Glomerular visceral epithelial cell (primary cell): Measurements from ENCODE around the gene ELMO2.

ENCODE experiments used
- DNase-seq: peaks from one replicate; pipeline ENCODE4 v3.0.0-alpha.2; 2016; ENCODE audit errors: extremely low spot score

The ELMO2 gene

DNA sequence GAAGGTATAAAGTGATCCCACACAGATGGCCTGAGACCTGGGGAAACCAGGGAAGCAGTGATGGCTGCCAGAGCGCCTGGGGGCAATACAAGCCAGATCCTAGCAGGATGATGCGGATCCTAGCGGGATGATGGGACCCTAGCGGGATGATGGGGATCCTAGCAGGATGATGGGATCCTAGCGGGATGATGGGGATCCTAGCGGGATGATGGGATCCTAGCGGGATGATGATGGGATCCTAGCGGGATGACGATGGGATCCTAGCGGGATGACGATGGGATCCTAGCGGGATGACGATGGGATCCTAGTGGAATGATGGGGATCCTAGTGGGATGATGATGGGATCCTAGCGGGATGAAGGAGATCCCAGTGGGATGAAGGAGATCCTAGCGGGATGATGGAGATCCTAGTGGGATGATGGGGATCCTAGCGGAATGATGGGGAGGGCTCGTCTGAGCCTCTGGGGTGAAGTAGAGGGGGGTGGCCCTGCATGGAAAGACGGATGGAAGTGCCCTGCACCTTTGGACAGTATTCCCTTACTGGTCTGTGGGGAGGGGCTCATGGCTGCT is 54.0 kb downstream of the ELMO2 start:
- no peak for DNase-seq

DNA sequence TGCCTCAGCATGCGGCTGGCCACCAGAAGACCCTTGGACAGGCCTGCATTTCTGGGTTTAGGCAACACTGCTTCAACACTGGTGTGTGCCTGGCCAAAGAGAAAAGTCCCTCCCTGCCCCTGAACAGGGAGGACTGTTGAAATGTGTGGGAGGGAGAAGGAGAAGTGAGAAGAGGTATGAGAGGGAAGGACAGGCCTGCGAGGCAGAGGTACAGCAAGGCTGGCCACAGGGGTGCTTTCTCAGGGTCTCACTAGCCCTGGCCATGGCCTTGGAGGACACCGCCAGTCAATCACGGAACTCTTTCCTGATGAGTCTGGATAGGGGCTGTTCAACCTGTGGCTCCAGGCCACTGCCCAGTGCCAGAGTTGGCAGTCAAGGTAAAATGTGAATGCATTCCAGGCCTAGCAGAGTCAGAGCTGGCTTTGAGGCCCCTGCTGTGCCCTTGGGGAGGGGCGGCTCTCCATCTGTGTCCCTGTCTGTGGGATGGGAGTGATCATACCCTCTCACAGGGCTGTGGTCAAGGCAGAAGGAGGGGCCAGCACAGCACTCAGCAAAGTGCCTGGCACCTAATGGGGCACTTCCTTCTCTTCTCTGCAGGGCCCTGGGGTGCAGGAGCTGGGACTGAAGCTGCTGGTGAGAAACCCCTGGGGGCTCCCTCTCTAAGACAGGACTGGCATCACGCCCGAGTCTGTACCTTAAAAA is 54.9 kb downstream of the ELMO2 start:
- peak; percentile 39 for DNase-seq

- no peak for DNase-seq
These were observed 55.5 kb downstream of the ELMO2 start for GRCh38 chr20:46350986-46351267.

GRCh38 chr20:46350201-46350985 is 56.0 kb downstream of the ELMO2 start:
- peak; percentile 94 for DNase-seq

DNA sequence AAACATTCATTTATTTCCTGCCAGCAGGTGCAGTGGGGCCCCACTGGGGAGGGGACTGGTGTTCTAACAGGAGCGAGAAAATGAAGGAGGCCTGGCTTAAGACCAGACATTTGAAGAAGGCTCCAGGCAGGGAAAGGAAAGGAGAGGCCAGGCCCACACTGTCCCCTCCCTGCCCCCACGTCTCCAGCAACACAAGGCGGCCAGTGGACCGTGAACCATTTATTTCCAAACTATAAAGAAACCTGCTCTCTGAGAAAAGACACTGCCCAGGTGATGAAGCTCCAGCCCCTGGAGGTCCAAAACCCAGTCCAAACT is 56.7 kb downstream of the ELMO2 start:
- DNase-seq, result no peak

DNA sequence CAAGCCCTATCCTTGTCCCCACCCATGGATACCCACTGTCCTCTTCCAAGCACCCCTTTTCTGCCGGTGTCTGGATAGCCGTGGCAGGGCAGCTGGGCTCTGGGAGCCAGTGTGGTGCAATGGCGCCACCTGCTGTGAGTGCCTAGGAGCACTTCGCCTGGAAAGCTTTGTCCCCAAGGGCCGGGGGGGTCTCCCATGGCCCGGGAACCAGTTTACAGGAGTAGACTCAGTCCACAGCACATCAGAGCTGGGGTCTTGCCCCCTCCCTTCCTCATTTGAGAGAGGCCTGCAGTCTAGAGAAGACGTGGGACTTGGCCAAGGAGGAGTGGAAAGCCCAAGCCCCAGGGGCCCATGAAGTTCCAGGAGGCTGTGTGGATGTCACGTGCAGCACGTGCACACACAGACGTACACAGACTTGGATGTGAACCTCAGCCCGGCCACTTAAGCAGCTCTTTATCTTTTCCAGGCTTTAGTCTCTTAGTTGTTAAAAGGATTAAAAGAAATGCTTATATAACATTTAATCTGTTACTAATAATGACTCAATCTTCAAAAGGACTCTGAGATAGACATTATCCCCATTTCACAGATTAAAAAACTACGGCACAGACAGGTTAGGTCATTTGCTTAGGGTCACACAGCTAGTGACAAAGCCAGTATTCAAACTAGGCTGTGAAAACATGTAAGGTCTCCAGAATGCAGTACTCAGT is 57.2 kb downstream of the ELMO2 start:
- DNase-seq, result peak; percentile 56

DNA sequence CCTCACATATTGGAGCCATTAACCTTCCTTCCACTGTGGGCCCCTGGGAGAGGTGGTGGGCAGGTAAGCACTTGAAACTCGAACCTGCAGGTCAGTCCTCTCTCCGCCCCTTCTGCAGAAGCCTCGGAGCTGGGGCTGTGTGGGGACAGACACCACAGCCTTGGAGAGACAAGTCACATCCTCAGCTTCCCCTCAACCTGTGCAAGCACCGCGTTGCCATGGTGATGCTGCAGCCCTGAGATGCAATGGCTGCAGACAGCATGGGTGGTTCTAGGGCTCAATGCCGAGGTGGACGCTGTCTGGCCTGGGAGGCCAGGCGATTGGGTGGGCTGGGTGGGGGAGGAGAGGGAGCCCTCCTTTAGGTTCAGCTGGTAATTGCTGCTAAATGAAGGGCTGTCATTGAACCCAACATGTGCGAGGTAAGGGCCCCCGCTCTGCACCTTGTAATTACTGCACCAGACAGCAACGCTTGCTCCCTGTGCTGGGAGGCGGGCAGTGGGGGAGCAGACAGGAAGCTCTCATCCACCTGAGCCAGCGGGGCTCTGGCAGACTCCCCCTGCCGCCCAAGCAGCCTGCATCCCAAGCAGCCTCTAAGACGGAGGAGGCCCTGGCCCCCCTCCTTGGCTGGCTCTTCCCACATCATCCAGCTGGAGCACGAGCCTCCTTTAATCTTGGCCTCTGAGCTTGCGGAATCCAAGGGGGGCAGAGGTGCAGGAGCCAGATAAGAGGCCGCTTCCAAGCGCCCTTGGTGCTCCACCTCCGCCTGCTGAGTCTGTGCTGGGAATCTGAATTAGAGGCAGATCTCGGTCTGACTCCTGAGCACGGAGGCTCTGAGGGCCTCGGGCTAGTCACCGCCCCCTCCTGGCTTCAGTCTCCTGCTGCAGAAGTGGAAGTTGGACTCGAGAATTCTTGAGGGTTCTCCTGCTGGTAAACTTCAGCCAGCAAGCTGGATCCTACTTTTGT is 58.3 kb downstream of the ELMO2 start:
- no peak for DNase-seq

DNA sequence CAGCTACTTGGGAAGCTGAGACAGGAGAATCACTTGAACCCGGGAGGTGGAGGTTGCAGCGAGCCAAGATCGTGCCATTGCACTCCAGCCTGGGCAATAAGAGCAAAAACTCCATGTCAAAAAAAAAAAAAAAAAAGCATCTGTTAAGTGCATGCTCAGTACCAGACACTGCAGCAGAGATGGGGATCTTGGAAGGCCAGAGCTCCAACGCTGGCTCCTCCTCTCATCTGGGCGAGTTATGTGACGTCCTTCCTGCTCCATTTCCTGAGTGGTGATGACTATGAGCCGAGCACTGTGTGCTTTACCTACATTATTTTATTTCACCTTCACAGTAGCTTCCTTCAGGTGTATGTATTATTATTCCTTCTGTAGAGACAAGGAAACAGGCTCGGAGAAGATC is 59.6 kb downstream of the ELMO2 start:
- DNase-seq, result no peak

DNA sequence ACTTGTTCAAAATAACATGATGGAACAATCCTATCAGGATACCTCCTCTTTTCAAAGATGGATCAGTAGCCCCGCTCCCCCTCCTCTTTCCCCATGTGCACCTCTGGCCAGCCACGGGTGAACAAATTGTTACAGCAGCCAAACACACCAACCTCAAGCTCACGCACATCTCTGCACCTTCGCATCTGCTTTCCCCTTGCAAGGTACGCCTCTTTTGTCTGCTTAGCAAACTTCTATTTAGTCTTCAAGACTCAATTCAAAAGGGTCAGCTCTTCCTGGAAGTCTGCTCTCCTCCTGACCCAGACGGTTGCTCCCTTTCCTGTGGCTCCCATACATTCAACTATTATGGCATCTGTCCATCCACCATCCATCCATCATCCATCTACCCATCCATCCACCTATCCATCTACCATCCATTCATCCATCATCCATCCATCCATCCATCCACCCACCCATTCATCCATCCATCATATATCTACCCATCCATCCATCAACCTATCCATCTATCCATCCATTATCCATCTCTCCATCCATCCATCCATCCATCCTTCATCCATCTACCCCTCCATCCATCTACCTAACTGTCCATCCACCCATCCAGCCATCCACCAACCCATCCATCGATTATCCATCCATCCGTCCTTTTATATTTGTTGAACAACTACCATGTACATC is 61.8 kb downstream of the ELMO2 start:
- no peak for DNase-seq

DNA sequence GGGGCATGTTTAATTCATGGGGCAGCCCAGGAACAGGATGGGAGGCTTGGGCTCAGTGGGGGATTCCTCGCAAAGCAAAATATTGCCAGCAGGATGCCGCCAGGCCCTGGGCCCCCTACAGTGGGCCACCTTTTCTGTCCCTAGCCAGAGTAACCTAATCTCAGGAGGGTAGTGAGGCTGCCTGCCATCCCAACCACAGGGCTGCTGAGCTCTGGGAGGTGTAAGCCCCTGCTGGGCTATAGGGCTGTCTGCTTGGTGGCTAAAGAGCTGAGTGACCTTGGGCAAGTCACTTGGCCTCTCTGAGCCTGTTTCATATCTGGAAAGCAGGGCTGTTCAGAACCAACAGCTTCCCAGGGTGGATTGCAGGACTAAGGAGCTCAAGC is 62.4 kb downstream of the ELMO2 start:
- DNase-seq, result no peak

DNA sequence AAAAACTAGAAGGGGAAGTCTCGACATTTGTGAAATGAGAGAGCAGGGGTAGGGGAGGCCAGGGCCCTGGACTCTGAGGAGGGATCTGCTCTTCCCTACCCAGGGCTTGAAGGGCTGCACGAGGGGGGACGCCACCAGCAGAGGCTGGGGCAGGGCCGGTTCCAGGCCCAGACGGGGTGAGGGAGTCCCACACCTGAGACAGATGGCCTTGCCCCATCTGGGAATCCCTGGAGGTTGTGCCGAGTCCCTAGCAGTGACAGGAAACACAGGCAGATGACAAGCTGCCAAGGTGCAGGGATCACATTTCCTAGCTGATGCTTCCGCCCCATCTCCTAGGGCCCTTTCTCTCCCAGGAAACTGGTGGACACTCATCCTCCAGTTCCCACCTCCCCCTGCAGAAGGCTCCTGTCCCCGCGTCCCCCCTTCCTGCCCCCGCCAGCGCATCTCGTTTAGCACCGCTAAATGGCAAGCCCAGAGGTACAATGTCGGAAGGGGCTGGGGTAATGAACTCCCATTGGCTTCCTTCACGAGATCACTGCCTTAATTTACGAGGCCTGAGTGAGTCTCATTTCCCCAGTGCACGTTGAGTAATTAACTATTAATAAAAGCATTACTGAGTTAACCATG is 63.0 kb downstream of the ELMO2 start:
- no peak for DNase-seq

DNA sequence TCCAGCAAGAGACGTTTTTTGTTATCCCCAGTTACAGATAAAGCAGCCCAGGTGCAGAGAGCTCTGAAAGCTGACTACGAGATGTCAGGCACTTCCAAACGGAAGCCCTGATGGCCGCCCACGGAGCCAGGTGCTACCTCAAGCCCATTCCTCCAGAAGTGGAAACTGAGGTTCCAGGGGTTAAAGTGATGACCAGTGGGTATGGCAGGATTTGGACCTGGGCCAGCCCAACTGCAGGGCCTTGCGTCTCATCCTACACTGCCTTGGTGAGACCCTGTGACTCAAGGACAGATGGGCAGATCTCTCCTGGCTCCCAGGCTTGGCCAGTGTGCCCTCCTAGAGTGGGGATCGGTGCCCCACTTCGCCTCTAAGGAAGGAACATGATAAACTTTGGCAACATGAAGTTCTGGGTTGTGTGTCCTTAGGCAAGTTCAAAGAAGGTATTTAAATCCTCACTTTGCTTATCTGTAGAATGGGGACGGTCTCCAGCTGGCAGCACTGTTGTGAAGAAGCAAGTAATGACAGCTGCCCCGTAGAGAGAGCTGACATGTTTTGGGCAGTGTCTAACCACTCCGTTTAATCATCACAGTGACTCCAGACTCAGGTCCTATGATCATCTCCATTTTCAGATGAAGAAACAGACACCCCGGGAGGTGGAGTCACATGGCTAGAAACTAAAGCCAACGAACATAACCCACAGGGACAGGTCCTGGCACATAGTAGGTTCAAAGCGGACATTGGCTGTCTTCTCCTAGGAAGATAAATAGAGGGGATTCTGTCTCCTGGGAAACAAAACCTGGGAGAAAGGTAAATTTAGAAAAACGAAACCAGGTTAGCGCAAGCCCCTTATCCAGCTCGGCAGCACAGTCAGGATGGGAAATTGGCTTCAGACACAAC is 63.7 kb downstream of the ELMO2 start:
- DNase-seq, result no peak

- no peak for DNase-seq
These were observed 64.4 kb downstream of the ELMO2 start for GRCh38 chr20:46342010-46342378.

DNA sequence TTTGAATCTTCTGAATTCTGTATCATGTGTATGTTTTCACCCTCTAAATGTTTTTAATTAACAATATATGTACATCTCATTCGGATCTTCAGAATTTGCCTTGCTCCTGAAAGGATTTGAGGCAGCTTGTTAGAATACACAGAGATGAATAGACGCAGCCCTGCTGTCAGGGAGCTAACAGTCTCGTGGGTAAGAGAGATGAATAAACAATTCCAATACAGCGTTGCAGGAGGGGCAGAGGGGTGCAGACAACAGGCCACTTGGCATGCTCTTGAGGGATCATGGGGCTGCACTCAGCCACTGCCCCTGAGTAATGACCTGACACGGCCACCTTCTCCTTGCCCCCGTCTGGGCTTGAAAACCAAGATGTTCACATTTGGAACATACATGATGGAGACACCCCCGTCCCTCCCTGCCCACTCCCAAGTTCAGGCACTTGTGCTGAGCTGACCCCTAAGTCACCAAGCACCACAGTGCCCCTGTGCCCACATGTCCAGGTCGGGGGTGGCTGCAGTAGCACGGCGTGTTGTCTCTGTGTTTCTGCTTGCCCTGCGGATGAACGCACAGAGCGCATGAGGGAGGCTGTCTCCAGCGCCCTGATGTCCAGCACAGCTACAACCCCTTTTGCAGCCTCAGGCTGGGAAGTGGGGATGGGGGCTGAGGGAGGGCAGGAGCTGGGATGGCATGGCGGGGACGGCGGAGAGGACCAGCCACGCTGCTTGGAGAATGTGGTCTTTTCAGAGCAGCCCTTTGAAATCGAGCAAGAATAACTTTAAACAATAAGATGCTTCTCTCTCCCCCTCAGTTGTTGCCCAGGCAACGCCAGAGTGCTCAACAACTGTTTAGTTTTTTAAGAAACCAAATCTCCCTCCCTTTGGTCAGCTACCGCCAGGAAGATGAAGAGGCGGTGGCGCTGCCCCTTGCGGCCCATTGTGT is 65.1 kb downstream of the ELMO2 start:
- DNase-seq, result no peak

DNA sequence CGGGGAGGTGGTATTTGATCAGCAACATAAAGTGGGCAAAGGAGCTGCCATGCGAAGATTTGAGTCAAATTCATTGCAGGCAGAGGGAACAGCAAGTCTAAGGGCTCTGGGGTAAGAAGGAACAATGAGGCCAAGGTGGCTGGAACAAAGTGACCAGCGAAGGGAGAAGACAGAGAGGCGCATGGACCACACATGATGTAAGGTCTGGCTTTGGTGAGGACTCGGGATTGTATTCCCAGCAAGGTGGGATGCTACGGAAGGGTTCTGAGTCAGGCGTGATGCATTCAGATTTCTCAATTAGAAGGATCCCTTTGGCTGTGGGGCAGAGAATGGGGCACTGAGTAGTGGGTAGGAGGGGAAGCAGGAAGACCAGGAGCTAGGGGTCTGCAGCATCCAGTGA is 67.4 kb downstream of the ELMO2 start:
- no peak for DNase-seq

DNA sequence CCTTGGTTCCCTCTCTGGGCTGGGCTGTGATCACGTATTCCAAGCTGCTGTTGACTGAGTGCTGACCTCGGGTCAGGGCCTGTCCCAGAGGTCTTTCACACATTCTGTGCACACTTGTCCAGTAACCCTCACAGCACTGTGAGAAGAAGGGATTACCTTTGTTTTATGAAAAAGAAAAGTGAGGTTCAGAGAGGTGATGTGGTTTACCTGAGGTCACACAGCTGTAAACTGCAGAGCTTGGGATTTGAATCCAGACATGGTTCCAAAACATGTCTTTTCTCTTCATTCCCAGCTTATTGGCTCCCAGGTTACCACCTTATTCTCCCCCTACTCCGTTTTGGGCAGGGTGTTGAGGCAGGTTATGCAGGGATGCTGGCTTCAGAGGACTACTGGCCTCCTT is 69.7 kb downstream of the ELMO2 start:
- DNase-seq, result no peak

DNA sequence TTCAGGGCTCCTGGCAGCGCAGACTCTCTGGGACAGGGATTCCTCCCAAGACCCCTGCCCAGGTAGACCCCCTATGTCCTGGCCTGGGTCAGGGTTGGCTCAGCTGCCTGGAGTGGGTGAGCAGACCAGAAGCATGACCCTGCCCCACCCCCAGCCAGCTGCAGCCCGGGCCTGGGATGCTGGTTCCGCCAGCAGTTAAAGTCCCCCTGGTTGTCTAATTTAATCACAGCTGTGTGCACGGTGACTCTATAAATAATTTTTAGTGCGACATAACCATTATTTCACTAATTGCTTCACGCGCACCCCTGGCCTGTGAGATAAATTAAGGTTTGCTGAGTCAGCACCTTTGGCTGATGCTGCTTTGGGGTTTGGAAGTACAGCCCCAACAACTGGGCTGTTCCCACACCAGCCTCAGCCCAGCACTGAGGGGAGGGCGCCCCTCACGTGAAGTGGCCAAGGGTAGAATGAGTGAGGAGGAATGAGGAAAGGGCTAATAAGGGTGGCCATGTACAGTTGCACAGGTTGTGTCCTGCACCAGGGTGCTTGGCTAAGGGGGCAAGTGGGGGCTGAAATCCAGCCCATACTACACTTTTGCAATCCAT is 72.0 kb downstream of the ELMO2 start:
- no peak for DNase-seq
